ENCODE measurements around the gene MAML3.

MAML3 gene

DNA sequence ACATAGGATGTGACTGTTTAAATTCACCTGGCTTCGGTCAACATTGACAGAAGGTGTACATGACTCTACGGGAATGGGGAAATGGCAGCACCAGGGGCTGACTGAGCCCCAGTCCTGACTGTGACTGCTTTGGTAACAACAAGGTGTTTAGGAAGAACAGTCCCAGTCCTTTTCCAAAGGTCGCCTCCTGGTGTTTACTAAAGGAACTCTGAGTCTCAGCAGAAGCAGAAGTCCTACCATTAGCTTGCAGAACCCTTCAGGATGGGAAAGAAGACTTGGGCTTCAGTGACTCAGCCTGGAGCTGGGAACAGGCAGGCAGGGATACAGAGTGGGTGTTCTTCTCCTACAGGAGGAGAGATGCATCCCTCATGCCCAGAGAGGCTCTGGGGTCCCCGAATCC, 385.1 kb downstream of the MAML3 start:
- DNase-seq = no peak

DNA sequence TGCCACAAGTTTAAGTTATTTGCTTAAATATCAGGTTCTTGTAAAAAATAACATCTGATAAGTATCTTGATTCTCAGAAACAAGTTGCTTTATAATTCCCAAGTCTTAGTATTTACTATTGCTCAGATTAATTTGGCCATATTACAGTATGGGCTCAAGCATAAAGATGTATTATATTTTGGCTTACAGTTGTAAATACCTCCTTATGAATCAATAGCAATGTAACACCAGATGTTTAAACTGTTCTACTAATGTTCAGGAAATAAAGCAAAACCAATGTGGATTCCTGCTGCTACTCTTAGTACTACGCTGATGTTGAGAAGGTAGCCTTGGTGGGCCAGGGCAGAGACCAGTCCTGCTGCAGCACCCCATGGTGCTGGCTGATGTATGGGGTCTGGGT, 385.6 kb downstream of the MAML3 start:
- DNase-seq = no peak

DNA sequence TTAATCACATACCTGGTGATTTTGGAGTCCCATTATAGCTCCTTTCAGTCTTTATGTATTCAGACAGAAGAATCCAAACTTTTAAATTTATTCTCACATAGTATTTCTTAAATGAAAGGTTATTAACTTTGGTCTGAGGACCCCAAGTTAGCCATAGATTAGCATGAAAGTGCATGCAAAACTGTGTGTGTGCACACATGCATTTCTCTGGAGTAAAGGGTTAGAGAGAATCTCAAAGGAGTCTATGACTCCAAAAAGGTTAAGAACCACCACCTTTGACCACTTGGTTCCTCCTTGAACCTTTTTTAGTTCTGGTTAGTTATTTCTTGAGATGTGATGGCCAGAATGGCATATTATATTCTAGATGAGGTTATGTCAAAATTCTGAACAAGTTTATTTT, 386.4 kb downstream of the MAML3 start:
- DNase-seq = no peak

DNA sequence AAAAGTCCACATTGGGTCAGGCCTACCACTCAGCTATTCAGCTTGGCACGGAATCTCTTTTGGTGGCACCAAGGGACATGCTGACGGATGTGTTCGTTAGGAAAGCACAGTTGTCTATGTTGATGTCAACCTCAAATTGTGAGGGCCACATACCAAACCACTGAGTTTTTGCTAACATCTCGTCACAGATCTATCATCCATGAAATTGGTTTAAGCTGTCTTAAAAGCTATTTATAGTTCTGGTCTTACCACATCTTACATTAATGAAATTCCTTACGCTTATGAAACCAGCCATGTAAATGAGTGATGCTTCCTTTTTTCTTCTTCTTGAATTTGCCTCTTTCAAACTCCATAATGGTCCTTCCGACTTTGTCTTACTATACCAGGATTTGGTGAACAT, 386.8 kb downstream of the MAML3 start:
- no peak for DNase-seq

DNA sequence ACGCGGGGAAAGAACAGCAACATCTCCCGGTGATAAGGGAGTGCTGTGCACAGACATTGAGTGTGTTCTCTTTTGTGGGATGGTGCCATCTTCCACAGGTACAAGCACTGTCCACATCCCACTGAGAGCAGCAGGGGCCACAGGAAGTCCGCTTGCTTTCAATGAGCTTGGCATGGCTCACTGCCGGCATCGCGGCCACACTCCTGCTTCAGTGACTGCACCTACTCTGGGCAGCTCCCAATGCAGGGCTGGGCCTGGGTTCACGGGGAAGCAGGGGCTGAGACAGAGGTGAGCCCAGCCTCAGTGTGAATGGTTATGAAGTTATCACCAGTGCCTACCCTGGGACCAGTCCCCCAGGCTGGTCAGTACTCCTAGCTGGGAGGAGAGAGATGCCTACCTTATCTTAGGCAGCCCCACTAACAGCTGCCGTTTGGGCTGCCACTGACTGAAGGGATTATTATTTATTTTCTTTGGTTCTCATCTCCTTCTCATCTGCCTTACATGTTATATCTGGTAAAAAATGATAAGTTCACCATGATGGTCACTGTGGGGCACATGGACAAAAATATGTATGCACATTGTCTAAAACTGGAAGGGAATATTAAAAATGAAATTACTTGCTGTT, 389.2 kb downstream of the MAML3 start:
- DNase-seq = no peak

DNA sequence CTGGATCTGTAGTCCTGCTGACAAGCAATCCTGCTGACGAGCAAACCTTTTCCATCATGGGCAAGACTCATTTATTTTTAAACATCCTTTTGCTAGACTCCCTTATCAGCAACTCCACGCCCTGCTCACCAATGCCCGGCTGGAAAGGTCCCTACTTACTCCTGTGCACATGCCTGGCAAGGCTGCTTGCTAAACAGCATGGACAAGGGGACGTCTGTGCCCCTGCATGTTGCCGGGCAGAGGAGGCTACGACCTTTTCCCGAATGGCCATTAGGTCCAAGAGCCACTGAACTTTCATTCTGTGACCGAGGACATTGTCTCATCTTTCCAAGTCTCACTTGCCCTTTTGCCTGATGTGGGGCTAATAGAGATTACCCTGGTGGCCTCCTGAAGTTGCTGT, 389.8 kb downstream of the MAML3 start:
- no peak for DNase-seq

DNA sequence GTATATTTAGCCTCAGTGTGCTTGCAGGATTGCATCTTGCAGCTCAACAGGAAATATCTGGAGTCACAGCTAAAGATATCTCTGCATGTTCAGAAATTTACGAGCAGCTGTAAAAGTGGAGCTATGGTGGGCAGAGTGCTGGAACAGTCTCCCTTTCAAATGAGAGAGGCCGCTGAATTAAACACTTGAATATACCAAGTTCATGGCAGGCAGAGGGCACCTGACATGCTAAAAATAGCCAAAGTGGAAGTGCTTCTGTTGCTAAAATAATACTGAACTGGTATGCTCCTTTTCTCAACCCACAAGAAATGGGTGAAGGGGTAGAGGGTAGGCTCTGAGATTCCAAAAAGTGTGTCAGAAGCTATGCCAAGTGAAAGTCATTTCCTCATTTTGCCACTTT, 390.3 kb downstream of the MAML3 start:
- no peak for DNase-seq

DNA sequence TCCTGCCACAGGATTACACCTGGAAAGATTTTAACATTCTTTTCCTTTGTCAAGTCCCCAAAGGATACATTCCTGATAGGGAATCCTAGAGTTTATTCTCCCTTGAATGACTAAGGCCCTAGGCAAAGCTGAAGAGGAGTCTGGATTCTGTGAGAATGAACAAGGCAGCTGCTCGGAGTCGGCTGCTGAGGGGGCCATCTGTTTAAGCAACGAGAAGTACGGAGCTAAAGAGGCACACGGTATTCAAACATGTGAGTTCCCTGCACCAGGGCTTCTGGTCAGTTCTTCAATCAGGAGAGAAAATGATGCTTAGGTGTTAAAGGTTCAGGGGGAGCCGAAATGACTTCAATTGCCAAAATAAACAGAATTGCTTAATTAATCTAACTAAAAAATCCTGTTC, 390.8 kb downstream of the MAML3 start:
- DNase-seq = no peak

DNA sequence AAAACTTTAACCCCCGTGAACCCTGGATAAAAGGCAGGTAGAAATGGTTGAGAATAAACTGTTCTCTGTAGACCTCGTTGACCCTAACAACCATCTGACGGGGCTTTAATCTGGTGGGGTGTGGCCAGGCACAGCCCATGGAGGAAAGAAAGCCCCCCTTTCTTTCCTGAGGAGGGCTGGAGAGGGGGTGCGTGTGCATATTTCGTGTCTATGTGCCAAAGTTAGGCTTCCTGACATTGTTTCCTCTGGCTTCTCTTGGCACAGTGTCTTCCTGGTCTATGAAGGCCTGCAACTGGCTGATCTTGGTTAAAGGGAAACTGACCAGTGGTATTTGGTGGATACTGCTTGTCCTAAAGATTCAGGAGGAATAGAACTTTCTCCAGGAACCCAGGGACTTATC, 391.3 kb downstream of the MAML3 start:
- no peak for DNase-seq

DNA sequence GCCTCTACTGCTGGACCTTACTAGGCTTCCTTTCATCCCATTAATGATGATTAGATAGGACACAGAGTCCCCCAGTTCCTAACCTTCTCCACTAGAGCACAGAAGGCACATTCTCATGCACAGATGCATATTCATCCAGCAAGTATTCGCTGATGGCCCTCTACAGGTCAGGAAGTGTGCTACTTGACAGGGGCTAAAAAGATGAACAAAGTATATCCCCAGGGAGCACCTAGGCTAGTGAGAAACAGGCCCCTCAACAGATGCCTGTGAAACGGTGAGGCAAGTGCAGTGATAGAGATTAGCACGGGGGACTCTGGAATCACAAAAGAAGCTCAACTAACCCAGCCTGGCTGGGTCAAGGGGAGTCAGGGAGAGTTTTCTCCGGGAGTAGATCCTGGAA, 392.5 kb downstream of the MAML3 start:
- DNase-seq = no peak

DNA sequence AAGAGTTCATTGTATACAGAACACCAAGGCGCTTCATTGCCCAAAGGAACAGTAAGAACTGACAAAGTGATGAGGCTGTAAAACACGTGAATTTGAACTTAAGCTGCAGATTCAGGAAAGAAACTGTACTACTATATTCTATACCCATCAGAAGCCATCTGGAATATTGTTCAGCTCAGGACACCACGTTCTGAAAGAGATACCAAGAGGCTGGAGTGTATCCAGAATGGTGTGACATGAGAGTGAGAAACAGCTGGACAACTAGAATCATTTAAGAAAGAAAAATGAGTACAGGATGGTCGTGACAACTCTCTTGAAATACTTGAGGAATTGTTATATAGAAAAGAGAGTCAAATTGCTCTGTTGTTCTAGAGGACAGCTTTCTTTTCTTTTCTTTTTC, 393.4 kb downstream of the MAML3 start:
- no peak for DNase-seq

DNA sequence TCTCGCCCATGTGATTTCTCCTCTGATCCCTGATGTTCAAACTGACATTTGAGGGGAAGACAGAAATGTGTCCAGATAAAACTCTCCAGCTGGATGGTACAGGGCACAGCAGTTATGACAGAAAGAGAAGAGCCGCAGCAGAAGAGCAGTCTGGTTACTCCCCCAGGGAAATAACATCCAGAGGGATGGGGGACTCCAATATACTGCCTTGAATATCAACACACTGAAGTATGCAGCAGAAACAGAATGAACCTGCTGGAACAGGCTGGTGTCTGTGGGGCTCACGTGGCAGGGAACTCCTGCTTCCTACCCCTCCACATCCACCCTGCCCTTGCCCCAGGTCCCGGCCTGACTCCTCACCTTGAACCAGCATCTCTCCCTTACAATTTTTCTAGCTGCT, 394.9 kb downstream of the MAML3 start:
- DNase-seq = no peak

DNA sequence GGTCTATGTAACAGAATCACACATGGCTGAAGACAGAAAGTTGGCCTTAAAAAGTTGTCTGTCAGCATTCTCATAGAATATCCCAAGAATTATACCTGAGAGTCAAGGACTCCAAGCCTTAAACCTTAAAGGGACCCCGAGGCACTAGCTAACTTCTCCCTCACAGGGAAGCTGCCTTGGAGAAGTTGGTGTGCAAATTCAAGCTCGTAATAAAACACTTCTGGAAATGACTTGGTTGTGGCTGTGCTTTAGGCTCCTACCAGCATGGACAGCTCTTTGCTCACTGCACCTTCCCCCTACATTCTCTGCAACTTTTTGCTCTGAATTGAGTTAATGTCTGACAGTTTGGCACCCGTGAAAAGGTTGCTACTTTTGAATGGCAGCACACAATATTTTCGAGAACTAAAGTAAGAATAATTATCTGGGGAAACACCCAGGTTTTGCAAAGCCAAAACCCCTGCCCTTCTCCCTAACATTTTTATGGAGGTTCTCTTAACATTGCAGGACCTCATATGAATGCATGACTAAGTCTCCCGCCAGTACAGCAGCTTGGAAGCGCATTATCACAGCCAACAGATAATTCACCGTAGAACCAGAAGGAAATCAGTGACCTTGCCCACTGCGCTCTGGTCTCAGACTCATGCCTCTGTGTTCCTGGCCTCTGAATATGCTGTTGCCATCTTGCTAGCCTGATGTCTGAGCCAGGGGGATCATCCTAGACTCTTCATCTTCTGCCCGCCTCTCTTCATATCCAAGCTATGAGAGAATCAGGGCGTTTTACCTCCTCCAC, 397.4 kb downstream of the MAML3 start:
- DNase-seq = no peak

DNA sequence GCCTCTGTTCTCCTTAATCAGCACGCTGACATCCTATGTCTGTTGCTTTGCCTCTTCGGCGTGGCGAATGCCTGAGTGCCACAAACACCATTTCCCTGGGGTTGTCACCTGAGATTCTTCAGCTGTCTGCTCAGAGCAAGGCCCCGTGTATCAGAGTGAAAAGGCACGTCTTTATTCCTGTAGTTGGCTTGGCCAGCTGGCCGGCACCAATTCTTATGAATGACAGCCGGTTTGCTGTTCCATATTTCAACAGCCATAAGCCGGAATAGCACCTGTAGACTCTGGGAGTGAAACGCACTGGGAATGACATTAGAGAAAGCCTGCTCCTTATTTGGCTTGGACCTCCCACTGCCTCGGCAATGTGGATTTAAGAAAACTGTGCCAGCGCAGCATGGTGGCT, 399.0 kb downstream of the MAML3 start:
- DNase-seq = no peak

DNA sequence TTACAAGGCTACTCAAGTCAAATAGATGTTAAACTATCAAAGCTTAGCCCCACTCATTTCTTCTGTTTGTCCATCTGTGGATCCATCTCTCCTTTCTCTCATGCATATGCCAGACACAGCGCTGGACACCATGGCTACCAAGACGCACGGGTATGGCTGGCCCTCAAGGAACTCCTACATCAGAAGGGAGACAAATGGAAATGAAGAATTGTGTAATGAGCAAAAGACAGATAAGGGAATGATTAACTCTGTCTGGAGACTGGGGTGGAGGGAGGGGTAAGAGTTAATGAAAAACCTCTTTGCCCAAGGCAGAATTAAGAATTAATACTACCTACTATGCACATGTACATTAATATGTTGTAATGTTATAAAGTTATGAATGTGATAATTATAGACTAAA, 400.3 kb downstream of the MAML3 start:
- no peak for DNase-seq

DNA sequence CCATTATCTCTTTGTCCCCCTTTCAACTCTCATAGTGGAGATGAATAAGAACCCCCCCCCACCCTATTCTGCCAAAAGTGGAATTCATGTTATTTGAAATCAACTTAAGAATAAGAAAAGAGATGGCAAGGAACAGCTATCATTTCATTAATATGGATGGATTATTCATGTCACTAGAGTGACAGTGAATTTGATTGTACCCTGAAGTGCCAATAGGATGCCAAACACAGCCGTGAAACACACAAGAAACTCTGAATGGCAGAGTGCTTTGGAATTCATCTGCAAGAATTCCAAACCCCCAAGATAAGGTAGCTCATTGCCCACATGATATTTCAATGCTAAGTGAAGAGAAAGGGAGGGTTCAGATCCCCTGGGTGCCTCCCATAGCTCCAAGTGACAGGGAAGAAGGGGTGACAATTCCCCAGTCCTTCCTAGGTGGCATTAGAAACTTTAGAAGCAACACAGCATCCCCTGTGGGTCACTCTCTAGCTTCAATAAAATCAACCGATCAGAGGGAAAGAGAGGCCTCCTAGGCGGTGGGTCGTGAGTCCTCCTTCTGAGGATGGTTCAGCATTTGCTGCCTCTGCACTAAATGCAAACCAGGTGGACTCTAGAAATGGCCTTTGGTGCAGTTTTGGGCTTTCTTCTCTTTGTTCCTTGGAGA, 404.0 kb downstream of the MAML3 start:
- DNase-seq = no peak

DNA sequence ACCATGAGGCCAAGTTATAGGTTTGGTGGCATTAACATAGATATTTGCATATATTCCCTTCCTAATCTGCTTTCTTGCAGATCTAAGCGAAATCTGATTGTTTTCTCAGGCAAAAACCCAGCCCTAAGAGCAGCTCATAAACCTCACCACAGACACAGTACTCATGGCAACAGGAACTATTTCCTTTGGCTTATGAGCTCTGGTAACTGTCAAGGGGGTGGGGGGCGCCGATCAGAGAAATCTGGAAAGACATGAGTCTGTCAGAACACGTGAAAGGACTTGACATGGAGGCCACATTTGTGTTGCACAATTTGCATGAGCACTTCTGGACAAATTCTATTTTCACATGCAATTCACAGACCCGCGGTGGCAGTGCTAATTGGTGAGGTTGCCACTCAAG, 404.6 kb downstream of the MAML3 start:
- DNase-seq = no peak

DNA sequence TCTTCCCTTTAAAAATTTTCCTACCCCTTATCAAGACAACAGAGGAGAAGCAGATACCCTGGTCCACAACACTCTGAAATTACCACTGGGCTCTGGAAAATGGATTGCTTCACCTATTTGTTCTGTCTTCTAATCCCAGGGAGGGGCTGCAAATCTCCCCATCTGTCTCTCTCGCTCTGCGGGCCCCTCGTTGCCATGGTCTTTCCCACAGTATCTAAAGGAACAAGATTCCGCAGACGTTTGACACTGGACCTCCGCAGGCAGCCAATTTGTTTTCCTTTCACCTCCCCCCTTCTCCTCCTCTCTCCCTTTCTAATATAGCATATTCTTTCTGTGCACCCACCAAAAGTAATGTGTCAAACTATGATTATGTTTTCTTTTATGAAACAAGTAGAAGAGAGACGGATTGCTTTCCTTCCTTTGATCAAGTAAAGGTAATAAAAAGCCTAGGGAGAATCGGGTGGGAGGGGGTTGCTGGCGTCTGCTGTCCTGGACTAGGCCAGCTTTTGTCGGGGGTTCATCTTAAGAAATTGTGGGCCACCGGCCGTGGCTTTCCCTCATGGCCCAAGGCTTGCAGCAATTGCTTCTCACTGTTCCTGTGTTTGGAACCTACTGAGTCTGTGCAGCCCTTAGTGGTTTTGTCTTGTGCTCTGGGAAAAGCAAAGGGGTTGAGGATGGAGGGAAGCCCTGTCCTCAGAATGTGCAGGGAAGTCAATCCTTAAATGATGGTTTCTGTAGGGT, 407.4 kb downstream of the MAML3 start:
- DNase-seq = peak; percentile 49

DNA sequence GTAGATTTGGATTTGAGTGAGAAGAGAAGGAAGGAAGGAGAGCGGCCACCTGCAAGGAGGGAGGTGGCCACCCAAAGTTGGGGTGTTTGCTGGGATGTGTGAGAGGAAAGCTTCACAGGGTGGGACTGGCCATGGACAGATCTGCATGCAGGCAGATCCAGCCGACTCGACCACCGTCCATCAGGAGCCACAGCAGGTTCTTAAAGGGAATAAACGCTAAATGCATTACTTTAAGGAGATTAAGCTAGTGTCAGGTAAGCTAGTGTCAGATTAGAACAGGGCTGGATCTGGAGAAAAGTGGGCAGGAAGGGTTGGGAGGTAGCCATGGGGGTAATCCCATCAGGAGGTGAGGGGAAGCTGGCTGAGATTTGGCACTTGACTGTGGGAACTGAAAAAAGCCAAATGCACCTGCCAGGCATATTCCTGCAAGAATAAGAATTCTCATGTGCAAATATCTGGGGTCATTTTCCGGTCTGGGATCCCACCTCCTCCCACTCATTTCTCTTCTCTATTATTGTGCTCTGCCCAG, 408.8 kb downstream of the MAML3 start:
- DNase-seq = no peak

DNA sequence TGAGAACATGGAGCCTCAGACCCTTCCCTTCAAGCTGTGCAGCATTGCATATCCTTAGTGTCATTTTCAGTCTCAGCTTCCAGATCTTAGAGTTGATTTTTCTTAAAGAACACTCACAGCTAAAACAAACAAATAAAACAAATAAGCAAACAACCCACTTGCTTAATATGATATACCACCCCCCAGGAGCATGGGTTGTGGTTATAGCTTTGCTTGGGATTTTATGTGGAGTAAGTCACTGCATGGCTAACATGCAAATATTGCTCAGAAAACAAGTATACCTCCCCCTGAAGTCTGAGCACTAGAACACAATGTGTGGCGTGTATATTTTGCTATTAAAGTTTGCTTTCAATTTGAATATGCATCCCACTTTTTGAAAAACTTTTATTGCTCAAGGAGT, 409.8 kb downstream of the MAML3 start:
- no peak for DNase-seq

DNA sequence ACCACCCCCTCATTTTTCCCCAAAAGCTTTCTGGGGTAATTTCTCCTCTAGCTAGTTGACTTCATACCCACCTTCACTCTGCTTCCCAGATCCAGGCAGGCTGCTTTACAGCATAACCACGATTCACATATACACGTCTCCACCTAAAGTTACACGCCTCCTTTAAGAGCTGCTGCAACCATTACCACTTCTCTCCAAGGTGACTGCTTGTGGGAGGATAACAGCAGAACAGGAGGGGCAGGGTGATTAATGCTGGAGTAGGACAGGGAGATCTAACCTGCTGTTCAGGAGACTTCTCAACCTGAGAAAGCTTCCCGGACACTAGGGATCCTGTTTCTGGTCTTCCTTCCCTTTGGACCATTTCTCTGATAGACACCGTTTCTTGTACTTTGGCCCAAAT, 411.0 kb downstream of the MAML3 start:
- no peak for DNase-seq

DNA sequence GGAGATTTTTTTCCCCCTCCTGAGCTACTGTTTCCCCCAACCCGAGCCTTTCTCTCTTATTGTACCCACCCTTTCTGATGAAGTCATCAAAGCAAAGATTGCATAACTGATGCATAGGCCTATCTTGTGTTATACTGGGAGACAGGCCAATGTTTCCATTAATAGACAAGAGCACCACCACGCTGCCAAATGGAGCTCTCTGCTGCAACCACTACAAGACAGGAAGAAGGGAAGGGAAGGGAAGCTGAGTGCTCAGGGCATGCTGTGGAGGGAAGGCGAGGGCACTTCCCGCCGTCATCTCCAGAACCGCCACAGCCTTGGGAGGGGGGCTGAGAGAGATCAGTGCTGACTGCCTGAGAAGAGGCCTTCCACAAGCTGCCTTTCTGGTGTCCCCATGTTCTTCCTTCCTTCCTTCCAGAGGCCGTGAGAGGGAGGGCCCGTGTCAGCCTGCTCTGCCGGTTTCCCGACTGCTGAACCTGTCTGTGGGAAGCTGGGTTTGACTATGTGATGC, 413.4 kb downstream of the MAML3 start:
- DNase-seq = no peak

DNA sequence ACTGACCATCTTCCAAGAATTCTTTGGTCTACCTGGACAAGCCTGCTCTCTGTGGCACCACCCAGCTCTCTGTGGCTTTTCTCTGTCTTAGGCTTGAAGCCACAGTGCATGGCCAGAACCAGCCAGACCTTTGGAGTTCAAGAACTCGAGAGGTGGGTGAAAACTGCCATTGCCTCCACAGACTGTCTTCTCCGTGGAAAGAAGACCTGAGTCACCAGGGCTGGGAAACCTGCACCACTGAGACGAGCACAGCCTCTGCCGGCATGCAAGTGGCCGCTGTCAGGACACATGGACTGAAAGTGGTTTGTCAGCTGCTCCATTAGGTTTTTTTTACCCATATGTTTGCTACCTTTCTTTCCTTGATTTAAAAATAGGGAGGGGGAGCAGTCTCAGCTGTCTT, 413.9 kb downstream of the MAML3 start:
- DNase-seq = no peak

Measured in NCI-H2227 treated with DMSO at 0.1 percent for 48 hours (cell line).